CD4-positive, alpha-beta T cell treated with Interleukin-6 at 100 ng/mL for 8 hours (primary cell): ENCODE data around the gene FEN1.

ENCODE experiments used
- DNase-seq: peaks from one replicate; pipeline ENCODE4 v3.0.0-alpha.2; 2020; ENCODE audit warnings: mixed read lengths, low spot score

Gene FEN1

GRCh38 chr11:61794579-61794978 lies 1.9 kb downstream of the FEN1 start:
- DNase-seq = no peak

GRCh38 chr11:61795459-61795858 lies 2.7 kb downstream of the FEN1 start:
- DNase-seq = no peak

- DNase-seq = no peak
These were observed 3.3 kb downstream of the FEN1 start for GRCh38 chr11:61795876-61796526.

GRCh38 chr11:61797263-61797944 lies 4.7 kb downstream of the FEN1 start:
- peak; percentile 75 for DNase-seq

GRCh38 chr11:61799665-61800284 lies 7.1 kb downstream of the FEN1 start:
- no peak for DNase-seq

GRCh38 chr11:61800331-61801281 lies 7.9 kb downstream of the FEN1 start:
- no peak for DNase-seq

GRCh38 chr11:61802605-61803004 lies 9.9 kb downstream of the FEN1 start:
- DNase-seq = no peak

- no peak for DNase-seq
These were observed 11.4 kb downstream of the FEN1 start for GRCh38 chr11:61803889-61804647.

- DNase-seq = no peak
These were observed 12.4 kb downstream of the FEN1 start for GRCh38 chr11:61805146-61805545.

- DNase-seq = no peak
These were observed 14.1 kb downstream of the FEN1 start for GRCh38 chr11:61806785-61807184.

- no peak for DNase-seq
These were observed 18.0 kb downstream of the FEN1 start for GRCh38 chr11:61810671-61811175.

- DNase-seq = no peak
These were observed 19.1 kb downstream of the FEN1 start for GRCh38 chr11:61811831-61812230.

GRCh38 chr11:61812736-61813411 lies 20.2 kb downstream of the FEN1 start:
- DNase-seq = no peak

GRCh38 chr11:61814247-61814957 lies 21.7 kb downstream of the FEN1 start:
- no peak for DNase-seq

- peak; percentile 67 for DNase-seq
These were observed 22.5 kb downstream of the FEN1 start for GRCh38 chr11:61814958-61815789.

- DNase-seq = peak; percentile 60
These were observed 23.4 kb downstream of the FEN1 start for GRCh38 chr11:61815790-61816735.

- peak; percentile 82 for DNase-seq
These were observed 24.2 kb downstream of the FEN1 start, which contains the start of gene FADS1 for GRCh38 chr11:61816736-61817455. Gene FADS1, minus strand, starts transcription at chr11:61817003. Its CDS starts 74 bp downstream, at chr11:61816929.
